HTERT RPE-1 (cell line): ENCODE measurements around the gene EIF3D.
"Not testable (repeated sequence)": the region's sequence is repeated elsewhere in the genome, so short reads cannot be mapped to it uniquely, and the experiment has no call there.

Source experiments
- in situ Hi-C: fragments of 300-500 bp; cut with MboI; formaldehyde crosslinking; loops from 4 replicates; pipeline ENCODE4 v1.14.3; 2020; ENCODE audit warnings: low sequenced_read_pairs

The EIF3D gene

DNA sequence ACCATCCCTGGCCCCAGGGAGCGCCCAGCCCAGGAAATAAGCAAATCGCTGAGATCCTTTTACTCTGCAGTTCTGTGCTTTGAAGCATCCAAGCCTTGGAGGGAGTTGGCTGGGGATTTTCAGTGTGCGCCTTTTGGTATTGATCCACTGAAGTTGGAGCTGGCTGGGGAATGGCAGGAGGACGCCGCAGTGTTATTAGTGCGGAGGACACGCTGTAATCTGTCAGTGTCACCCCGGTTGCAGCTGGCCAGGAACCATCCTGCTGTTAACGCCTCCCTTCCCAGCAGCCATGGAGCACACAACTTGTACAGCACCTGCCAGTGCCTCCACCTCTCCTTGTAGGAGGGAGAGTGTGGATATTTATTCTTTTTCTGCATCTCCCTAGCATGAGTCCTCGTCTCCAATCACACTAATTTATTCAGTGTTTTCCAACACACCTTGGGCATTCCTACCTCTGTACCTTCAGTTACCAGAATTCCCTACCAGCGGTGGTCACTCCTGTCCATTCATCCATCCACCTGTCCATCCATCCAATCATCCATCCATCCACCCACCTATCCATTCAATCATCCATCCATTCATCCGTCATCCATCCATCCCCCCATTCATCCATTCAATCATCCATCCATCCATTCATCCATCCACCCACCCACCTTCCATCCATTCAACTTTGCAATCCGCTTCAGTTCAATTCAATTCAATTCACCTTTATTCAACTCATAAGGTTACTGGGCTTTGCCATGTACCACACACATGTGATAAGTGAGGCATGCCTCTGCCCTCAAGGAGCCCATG, 21.9 kb upstream of the EIF3D start:
- in situ Hi-C loops: no loop called here

DNA sequence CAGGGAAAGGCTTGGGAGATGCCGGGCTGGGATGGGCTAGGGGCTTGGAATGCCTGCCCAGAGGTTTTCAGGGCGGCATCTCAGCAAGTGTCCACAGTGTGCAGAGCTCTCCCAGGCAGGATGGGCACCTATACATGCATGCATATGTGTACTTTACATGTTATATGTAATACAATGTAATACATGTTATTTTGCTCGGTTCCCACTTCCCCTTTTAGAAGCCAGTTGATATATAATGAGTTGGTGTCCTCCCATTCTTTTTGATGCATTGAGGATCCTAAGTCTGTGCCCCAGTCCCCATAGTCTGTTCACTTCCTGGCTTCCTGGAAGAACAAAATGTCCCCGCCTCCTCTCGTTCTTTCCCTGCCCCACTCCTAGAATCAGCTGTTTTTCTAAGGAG, 20.1 kb upstream of the EIF3D start:
- in situ Hi-C loops: no loop called here

DNA sequence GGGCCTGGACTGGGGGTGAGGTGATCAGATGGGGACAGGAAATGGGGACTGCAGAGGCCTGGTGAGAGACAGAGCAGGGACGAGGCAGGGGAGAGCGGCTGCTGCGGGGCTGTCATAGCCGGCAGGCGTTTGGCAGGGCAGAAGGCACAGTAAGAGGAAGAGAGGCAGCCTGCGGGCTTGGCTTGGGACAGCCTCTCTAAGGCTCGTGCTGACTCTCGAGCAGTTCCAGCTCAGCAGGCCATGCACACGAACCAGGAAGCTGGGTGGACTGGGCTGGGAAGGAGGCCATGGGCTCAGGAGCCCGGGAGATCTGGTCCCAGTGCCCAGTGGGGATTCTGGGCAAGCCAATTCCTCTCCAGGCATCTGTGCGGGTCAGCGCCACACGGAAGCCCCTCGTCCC, 19.6 kb upstream of the EIF3D start:
- in situ Hi-C loops: no loop called here

DNA sequence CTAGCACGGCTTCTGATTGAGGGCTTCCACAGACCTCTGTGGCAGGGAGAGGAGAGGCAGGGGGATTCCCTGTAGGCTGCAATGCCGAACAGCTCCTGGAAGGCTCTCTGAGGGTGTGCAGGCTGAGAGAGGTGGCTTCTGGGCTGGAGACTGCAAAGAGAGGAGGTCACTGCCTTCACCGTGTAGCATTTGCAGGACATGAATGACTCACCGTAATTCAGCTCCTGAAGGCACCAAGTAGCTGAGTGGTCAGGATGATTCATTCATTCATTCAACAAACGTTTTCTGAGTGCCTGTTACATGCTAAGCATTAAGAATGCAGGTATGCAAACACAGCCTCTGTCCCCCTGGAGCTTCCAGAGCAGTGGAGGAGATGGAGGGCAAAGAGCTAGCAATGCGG, 18.0 kb upstream of the EIF3D start:
- in situ Hi-C loops: no loop called here

DNA sequence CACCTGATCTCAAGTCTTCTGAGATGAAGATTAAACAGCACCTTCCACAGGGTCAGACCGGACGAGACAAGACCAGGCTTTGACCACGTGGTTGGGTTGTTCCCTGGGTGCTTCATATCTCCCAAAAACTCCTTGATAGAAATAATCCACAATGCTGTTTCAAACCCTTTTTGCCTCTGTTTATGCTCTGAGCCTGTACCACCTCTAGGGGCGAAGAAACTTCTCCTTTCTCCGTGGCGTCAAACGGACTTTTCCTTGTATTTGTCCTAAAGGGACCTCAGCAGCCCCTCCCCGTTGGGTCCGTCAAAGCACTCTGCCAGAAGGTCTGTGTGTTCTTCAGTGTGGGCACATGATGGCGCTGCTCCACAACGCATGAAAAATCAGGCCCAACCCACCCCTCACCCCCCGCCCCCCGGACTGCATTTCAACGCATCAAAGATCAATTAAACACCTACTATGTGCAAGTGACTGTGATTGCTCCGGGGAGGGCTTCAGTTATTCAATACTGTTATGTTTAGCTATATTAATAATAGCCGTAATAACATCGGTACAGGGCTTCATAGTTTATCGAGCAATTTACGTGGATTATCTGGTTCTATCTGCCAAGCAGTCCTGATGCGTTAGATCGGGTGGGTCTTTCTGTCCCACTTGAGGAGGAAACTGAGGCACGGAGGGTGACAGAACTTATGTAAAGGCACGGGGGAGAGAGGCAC, 17.3 kb upstream of the EIF3D start:
- in situ Hi-C loops: no loop called here

DNA sequence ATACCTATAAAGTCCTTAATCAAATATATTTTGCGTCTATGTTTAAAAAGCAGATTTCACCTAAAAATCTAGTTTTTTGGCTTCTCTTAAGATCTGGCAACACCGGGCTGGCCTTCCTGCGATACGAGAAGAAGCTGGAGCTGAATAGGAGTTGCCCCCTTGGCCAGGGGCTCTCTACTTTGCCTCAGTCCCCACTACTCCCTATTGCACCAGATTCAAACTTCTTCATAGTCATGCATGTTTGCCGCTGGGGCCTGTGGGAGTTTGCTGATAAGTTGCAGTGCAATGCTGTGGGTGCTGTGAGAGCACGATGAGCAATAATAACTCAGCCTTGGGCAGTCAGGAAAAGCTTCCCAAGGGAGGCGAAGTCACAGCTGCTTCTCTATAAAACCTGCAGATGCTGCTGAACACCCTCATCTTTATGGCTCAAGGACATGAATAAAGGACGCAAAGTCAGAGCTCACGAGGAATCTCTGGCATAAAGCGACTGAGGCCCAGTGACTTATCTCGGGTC, 15.2 kb upstream of the EIF3D start:
- in situ Hi-C loops: no loop called here

DNA sequence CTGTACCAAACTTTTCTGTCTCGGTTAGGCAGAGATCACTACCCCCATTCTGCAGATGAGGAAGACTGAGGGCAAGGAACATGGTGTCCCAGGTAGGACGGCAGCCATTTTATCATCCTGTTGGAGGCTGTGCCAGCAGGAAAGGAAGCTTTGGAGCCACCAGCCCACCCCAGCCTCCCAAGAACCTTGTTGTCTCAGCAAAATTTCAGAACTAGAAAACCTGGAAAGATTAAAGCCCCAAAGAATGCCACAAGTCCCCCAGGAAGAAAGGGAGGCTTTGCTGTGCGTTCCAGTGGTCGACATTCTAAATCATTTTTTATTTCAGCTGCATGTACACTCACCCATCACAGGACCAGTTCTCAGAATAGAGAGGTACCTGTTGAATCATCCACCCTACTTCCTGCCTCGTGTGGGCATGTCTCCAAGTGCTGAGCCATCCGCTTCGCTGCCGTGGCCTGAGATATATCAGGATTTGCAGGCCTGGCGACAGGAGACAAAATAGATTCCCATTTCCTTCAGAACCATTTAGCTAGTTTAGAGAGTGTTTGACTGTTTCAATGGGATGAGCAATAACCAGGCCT, 13.0 kb upstream of the EIF3D start:
- in situ Hi-C loops: no loop called here

DNA sequence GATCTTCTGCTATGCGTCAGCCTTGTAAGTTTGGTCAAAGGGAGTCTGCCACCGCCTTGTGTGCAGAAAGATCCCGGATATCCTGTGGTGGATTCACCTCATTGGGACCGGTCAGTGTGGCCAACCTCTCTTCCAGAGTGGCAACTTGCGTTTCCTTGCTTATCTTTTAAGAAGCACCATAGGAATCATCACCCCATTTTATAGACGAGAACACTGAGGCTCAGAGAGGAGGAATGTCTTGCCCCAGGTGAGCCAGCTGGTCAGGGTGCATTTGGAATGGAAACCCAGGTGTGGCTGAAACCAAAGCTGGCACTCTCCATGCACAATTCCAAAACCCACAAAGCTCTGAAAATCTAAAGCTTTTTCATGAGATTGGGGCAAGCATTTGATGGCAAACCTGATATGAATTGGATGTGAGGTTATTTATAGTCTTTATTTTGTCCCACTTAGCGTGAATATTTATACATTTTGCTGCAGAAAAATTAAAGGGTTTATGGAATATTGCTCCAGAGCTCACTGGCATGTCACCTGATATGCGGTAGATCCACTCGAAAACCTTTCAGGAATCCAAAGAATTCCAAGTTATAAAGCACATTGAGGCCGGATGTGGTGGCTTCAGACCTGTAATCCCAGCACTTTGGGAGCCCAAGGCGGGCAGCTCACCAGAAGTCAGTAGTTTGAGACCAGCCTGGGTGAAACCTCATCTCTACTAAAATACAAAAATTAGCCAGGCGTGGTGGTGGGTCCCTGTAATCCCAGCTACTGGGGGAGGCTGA, 12.1 kb upstream of the EIF3D start:
- in situ Hi-C loops: no loop called here

DNA sequence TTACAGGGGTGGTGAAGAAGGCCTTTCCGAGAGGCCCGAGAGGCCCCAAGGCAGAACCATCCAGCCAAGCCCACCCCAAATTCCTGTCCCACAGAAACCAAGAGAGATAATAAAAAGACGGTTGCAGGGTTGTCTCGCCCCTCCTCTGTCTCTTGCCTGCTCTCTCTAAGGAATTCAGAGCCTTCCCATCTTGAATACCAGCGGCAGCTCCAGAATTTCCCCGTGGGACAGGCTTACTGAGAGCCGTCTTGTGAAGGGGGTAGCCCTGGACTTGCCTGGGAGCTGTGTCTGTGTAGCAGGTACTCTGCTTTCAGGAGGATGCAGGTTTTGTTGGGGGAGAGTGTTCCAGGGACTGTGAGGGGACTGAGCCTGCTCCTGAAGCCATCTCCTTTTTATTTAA, 9.6 kb upstream of the EIF3D start:
- in situ Hi-C loops: no loop called here

DNA sequence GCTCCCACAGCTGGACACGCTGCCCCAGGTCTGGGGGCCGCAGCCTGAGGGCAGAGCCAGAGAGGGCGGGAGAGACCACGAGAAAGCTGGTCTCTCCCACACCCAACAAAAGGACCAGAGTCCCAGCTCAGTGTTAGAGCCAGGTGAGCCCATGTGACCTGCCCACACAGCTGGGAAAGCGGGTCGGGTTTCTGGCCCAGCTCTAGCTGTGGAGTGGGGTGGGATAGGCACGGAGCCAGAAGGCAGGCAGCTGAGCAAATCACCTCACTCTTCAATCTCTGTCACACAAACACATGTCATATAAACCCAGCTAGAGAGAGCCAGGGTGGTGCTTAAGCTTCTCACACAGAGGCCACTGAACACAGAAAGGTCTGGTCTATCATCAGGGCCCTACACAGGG, 7.8 kb upstream of the EIF3D start:
- in situ Hi-C loops: no loop called here

DNA sequence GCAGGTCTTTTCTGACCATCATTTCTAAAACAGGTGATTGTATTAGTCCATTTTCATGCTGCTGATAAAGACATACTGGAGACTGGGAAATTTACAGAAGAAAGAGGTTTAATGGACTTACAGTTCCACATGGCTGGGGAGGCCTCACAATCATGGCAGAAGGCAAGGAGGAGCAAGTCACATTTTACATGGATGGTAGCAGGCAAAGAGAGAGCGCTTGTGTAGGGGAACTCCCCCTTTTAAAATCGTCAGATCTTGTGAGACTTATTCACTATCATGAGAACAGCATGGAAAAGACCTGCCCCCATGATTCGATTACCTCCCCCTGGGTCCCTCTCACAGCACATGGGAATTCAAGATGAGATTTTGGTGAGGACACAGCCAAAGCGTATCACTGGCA, 4.4 kb upstream of the EIF3D start:
- in situ Hi-C loops: not testable (repeated sequence)

DNA sequence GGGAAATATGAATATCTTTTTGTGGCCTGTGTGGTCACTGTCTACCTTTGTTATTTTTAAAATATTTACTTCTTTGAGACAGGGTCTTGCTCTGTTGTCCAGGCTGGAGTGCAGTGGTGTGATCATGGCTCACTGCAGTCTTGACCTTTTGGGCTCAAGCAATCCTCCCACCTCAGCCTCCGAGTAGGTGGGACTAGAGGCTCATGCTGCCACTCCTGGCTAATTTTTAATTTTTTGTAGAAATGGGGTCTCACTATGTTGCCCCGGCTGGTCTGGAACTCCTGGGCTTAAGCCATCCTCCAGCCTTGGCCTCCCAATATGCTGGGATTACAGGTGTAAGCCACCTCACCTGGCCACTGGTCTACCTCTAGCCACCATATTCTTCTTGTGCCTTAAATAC, 3.5 kb upstream of the EIF3D start:
- in situ Hi-C loops: no loop called here

DNA sequence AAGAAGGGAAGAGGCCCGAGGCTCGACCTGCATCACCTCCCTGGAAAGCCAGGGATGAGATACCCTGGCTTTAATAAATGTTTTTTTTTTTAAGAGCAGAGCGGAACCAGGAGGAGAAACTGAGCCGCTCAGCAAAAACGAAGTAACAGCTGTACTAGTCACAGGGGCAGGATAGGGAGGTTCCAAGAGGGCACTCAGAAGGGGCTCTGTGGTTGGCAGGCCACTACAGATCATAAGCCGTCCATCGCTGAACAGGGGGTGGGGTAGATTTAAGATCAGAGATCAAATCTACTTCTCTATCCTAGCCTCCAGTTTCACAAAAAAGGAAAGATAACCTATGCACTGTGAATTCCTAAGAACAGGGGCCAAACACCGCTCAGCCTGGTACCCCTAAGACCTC, 625 bp downstream of the EIF3D start:
- in situ Hi-C loops: no loop called here

DNA sequence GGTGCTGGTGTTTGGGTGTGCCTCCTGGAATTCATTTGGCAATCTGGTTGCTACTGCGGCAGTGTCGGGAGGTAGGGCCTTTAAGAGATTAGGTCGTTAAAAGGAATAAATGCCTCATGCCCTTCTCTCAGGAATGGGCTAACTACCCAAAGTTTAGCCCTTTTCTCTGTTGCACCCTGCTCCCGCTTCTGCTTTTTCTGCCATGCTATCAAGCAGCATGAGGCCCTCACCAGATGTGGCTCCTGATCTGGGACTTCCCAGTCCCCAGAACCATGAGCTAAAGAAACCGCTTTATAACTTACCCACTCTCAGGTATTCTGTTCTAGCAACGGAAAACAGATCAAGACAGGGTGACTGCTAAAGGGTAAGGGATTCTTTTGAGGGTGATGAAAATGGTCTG, 6.3 kb downstream of the EIF3D start:
- in situ Hi-C loops: no loop called here

DNA sequence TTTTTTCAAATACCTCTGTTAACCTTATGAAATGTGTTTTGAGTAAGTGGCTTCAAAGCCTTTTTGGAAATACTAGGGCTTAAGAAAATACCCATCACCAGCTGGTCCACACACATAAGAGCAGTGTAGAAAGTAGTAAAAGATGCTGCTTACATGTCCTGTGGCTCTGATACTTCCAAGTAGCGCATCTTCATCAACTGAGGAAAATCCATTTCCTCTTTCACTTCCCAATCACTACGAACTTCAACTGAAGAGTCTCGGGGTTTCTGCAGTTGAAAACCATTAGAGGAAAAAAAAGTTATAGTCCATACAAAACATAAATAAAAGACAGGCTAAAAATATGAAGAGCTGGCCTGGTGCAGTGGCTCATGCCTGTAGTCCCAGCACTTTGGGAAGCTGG, 8.5 kb downstream of the EIF3D start:
- in situ Hi-C loops: no loop called here

DNA sequence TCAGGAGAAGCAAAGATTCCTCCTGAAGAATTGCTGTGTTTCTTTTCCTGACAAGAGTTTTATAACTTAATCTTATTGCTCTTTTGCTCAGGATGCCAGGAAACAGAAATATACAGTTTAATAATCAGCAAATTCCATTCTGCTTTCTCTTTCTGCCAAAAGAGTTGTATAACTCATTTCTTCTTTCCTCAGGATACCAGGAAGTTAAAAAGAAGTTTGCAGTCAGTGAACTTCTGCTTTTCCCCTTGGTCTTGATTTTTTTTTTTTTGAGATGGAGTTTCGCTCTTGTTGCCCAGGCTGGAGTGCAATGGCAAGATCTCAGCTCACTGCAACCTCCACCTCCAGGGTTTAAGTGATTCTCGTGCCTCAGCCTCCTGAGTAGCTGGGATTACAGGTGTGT, 9.1 kb downstream of the EIF3D start:
- in situ Hi-C loops: not testable (repeated sequence)

DNA sequence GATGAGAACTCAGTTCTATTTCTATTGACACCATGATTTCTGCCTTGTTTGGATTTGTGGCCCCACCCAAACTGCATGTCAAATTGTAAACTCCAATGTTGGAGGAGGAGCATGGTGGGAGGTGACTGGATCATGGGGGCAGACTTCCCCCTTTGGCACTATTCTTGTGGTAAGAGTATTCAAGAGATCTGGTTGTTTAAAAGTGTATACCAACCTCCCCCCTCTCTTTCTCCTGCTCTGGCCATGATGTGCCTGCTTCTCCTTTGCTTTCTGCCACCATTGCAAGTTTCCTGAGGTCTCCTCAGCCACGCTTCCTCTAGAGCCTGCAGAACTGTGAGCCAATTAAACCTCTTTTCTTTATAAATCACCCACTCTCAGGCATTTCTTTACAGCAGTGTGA, 14.2 kb downstream of the EIF3D start:
- in situ Hi-C loops: no loop called here

DNA sequence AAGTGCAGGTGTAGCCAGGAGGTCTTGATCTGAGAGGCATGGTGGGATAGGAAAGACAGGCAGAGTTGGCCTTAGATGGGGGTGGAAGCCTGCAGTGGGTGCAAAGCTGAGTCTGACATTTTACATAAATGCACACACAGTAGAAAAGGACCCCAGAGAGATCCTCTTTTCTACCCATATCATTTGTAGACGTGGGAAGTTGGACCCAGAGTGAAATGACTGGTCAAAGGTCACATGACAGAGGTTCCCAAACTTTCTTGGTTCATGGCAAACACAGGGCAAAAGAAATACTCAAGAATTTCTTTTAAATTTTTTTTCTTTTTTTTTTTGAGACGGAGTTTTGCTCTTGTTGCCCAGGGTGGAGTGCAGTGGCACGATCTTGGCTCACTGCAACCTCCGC, 16.0 kb downstream of the EIF3D start:
- in situ Hi-C loops: no loop called here

DNA sequence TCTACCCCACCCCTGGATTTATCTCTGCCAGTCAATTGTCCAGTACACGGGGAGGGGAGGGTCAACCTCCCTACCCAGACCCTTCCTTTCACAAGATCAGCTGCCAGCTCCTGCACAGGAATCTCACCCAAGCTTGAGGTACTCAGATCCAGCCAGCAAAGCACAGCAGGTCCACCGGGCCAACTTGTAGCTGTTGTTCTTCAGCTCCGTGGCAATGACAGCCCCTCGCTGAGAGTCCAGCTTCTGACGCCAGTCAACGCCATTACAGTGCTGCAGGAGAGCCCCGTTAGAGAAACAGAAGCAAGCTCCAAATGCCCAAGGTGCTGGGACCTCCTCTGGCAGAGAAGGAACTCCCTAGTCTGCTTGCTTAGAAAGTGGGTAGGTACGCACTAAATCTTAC, 16.6 kb downstream of the EIF3D start:
- in situ Hi-C loops: no loop called here

DNA sequence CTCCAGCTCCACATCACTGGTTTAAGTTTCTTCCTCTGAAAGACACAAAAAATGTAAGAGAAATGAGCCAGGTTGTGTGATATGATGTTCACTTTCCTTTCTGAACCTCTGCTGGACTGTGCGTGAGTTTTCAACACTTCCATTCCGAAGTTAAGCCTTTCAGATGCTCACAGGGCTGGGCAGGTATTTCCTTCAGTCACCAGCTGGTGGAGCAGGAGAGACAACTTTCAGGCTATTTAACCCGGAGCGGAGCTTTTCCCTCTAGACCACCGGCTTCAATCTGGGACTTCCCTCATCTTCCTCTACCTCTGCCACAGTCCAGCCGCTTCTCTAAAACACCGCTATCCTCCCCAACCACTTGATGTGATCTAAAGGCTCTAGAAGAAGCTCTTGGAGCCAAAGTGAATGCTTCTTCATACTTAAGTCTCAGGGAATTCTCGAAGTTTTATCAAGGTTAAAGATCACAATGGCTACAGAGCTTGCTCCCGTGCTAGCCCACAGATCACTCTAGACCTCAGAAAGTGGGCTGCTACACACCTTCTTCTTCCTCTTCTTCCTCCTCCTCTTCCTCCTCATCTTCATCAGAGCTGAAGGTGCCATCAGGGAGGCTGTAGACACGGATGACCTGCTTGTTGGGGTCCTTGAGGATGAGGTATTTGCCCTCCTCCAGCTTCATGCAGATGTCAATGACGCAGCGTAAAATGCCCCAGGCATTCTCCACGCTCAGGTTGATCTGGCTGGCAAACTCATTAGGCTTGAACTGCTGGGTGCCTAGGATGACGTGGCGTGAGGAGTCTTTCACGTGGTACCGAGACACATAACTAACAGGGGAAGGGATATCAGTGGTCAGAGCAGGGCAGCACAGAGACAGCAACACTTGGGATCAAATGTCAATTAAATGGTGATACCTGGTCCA, 17.7 kb downstream of the EIF3D start:
- in situ Hi-C loops: no loop called here
